Astrocyte (in vitro differentiated cells and primary cell): ENCODE results near the gene CAMK2B. TPM values are rescaled to one million over a fixed set of nuclear protein-coding genes. Genes with fewer than 3 reads are reported as not detected.

Source experiments
- DNase-seq: peaks from one replicate; pipeline ENCODE4 v3.0.0-alpha.2; 2010; ENCODE audit warnings: low read depth
- FAIRE-seq: peaks from 2 replicates; lab custom pipeline; 2011; peaks lifted over from hg19 to GRCh38; lab: Jason Lieb, UNC
- H2AFZ ChIP-seq: 2 replicates; pipeline ENCODE4 v1.6.0; 2012; ENCODE audit warnings: low read depth, low read length, inconsistent platforms
- H3K27ac ChIP-seq: 2 replicates; pipeline ENCODE4 v1.5.1; 2011; ENCODE audit warnings: low read depth, low read length, inconsistent platforms
- H3K27me3 ChIP-seq: 2 replicates; pipeline ENCODE4 v1.6.0; 2011; ENCODE audit warnings: low read length, inconsistent platforms; ENCODE audit not compliant: insufficient read depth
- H3K36me3 ChIP-seq: 2 replicates; pipeline ENCODE4 v1.5.1; 2011; ENCODE audit warnings: low read length, inconsistent platforms; ENCODE audit not compliant: insufficient read depth
- H3K4me1 ChIP-seq: 2 replicates; pipeline ENCODE4 v1.5.1; 2011; ENCODE audit warnings: low read length, inconsistent platforms; ENCODE audit not compliant: insufficient read depth
- H3K4me2 ChIP-seq: 2 replicates; pipeline ENCODE4 v1.6.0; 2012; ENCODE audit warnings: low read length, inconsistent platforms
- H3K4me3 ChIP-seq: 2 replicates; pipeline ENCODE4 v1.5.1; 2011; ENCODE audit warnings: low read depth, mild to moderate bottlenecking, low read length, inconsistent platforms; ENCODE audit not compliant: insufficient read depth
- H3K79me2 ChIP-seq: 2 replicates; pipeline ENCODE4 v1.6.0; 2012; ENCODE audit warnings: mild to moderate bottlenecking, low read length, inconsistent platforms; ENCODE audit not compliant: insufficient read depth
- H3K9ac ChIP-seq: 2 replicates; pipeline ENCODE4 v1.6.0; 2012; ENCODE audit warnings: mild to moderate bottlenecking, low read length, inconsistent platforms
- H3K9me3 ChIP-seq: 2 replicates; pipeline ENCODE4 v1.5.1; 2012; ENCODE audit warnings: low read depth, mild to moderate bottlenecking, low read length, inconsistent platforms; ENCODE audit not compliant: insufficient read depth
- H4K20me1 ChIP-seq: 2 replicates; pipeline ENCODE4 v1.6.0; 2012; ENCODE audit warnings: low read length, inconsistent platforms; ENCODE audit not compliant: insufficient read depth
- H3K27ac Mint-ChIP-seq: one replicate; pipeline ENCODE4 v1.8.0; 2021; ENCODE audit warnings: mild to moderate bottlenecking, mixed read lengths; ENCODE audit not compliant: unreplicated experiment
- H3K27me3 Mint-ChIP-seq: one replicate; pipeline ENCODE4 v1.8.0; 2021; ENCODE audit warnings: low read depth, mixed read lengths; ENCODE audit not compliant: unreplicated experiment
- H3K36me3 Mint-ChIP-seq: one replicate; pipeline ENCODE4 v1.8.0; 2021; ENCODE audit warnings: low read depth, mixed read lengths; ENCODE audit not compliant: unreplicated experiment
- H3K4me1 Mint-ChIP-seq: one replicate; pipeline ENCODE4 v1.8.0; 2021; ENCODE audit warnings: low read depth, mixed read lengths; ENCODE audit not compliant: unreplicated experiment
- H3K4me3 Mint-ChIP-seq: one replicate; pipeline ENCODE4 v1.8.0; 2021; ENCODE audit warnings: mild to moderate bottlenecking, moderate library complexity, mixed read lengths; ENCODE audit not compliant: unreplicated experiment
- H3K9me3 Mint-ChIP-seq: one replicate; pipeline ENCODE4 v1.8.0; 2021; ENCODE audit warnings: mild to moderate bottlenecking, mixed read lengths; ENCODE audit not compliant: unreplicated experiment
- EZH2 ChIP-seq: IDR thresholded peaks from 2 replicates; pipeline ENCODE4 v1.6.1; 2012; ENCODE audit warnings: mild to moderate bottlenecking, low read length, inconsistent platforms; ENCODE audit not compliant: insufficient read depth
- total RNA-seq: library from RNA; stranded (reverse); gene quantifications from 2 replicates; pipeline ENCODE4 v1.2.1, GENCODE V29; 2021
- TF ChIP-seq, protein P1 (sequence below): IDR thresholded peaks from 2 replicates; pipeline ENCODE4 v1.5.1; 2011; ENCODE audit warnings: low read depth, mild to moderate bottlenecking, inconsistent platforms, low read length, moderate library complexity; ENCODE audit not compliant: insufficient read depth

CAMK2B gene
- total RNA-seq, 1 donor from 2014 or later, result 0.18 TPM

DNA sequence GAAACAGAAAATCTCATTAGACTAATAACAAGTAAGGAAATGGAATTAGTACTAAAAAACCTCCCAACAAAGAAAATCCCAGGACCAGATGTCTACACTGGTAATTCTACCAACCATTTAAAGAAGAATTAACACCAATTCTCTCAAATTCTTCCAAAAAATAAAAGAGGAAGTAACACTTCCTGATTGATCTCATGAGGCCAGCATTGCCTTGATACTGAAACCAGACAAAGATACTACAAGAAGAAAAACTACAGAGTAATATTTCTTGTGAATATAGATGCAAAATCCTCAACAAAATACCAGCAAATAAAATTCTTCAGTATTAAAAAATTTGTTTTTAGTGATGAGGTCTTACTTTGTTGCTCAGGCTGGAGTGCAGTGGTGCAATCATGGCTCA, 157.5 kb downstream of the CAMK2B start:
- Mint-ChIP-seq H3K36me3 (peaks cover 2% of the 10 kb centered on the region), H3K4me1 (peaks cover 18% of the 10 kb centered on the region), H3K9me3 (peaks cover 5% of the 10 kb centered on the region), H3K4me3 (no peak overlapping the region), H3K27ac (no peak overlapping the region), H3K27me3 (peaks cover 4% of the 10 kb centered on the region)
- Histone ChIP-seq H3K4me3 (no peak overlapping the region), H4K20me1 (no peaks in the 10 kb centered on the region), H3K79me2 (no peaks in the 10 kb centered on the region), H3K9me3 (no peaks in the 10 kb centered on the region), H3K27me3 (no peaks in the 10 kb centered on the region), H3K36me3 (no peaks in the 10 kb centered on the region), H3K9ac (no peak overlapping the region), H2AFZ (no peak overlapping the region), H3K4me1 (peaks cover 11% of the 10 kb centered on the region), H3K27ac (no peak overlapping the region), H3K4me2 (no peak overlapping the region)
- TF ChIP-seq, protein P1, sequence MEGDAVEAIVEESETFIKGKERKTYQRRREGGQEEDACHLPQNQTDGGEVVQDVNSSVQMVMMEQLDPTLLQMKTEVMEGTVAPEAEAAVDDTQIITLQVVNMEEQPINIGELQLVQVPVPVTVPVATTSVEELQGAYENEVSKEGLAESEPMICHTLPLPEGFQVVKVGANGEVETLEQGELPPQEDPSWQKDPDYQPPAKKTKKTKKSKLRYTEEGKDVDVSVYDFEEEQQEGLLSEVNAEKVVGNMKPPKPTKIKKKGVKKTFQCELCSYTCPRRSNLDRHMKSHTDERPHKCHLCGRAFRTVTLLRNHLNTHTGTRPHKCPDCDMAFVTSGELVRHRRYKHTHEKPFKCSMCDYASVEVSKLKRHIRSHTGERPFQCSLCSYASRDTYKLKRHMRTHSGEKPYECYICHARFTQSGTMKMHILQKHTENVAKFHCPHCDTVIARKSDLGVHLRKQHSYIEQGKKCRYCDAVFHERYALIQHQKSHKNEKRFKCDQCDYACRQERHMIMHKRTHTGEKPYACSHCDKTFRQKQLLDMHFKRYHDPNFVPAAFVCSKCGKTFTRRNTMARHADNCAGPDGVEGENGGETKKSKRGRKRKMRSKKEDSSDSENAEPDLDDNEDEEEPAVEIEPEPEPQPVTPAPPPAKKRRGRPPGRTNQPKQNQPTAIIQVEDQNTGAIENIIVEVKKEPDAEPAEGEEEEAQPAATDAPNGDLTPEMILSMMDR, result no peak
- no peak for TF ChIP-seq EZH2
- no peak for FAIRE-seq
- no peak for DNase-seq

Other genes starting within 250 kb of the CAMK2B start
- gene POLM, start 243.1 kb downstream of the CAMK2B start, total RNA-seq, result 9.6 and 10.6 TPM in 2 replicates
- gene AEBP1, start 221.2 kb downstream of the CAMK2B start, total RNA-seq, result 65.0 and 102 TPM in 2 replicates
- gene POLD2, start 202.0 kb downstream of the CAMK2B start, total RNA-seq, result 59.9 and 67.7 TPM in 2 replicates
- 60.0 and 63.0 TPM in 2 replicates for gene MYL7, start 184.3 kb downstream of the CAMK2B start, total RNA-seq
- gene GCK, start 136.2 kb downstream of the CAMK2B start, total RNA-seq, result 0.24 TPM in 1 of 2 replicates, not detected in the other
- 215 and 216 TPM in 2 replicates for gene YKT6, start 124.6 kb downstream of the CAMK2B start, total RNA-seq
- gene NUDCD3, start 165.1 kb upstream of the CAMK2B start, total RNA-seq, result 86.8 and 94.6 TPM in 2 replicates
- gene NPC1L1, start 215.7 kb upstream of the CAMK2B start, total RNA-seq, result 0.05 and 0.07 TPM in 2 replicates
- gene DDX56, start 248.3 kb upstream of the CAMK2B start, total RNA-seq, result 65.6 and 75.6 TPM in 2 replicates